ENCODE data around the gene RASA4.
"Not testable (repeated sequence)": the region's sequence is repeated elsewhere in the genome, so short reads cannot be mapped to it uniquely, and the experiment has no call there.

Gene RASA4

DNA sequence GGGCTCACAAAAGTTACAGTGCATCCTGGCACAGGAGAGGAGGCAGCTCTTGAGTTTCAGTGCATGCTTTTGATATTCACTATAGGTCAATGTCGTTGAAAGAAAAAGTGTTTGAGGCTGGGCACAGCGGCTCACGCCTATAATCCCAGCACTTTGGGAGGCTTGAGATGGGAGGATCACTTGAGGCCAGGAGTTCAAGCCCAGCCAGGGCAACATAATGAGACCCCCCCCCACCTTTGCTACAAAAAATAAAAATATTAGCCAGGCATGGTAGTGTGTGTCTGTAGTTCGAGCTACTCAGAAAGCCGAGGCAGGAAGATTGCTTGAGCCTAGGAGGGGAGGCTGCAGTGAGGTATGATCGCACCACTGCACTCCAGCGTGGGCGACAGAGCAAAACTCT lies 1.6 kb upstream of the RASA4 start:
- not testable (repeated sequence) for H3K27ac ChIP-seq (ENCODE audit: low read depth, low read length); H3K9ac ChIP-seq (ENCODE audit: low read depth, low read length); H3K9me3 ChIP-seq (ENCODE audit: insufficient read depth, low read depth, low read length); H3K27me3 ChIP-seq (ENCODE audit: insufficient read depth, low read length); H3K4me1 ChIP-seq (ENCODE audit: insufficient read depth, low read length); H3K4me3 ChIP-seq (ENCODE audit: low read length); H3K36me3 ChIP-seq (ENCODE audit: insufficient read depth, low read length)
- 91% methylated on average over 2 of the region's 8 CpGs for WGBS

DNA sequence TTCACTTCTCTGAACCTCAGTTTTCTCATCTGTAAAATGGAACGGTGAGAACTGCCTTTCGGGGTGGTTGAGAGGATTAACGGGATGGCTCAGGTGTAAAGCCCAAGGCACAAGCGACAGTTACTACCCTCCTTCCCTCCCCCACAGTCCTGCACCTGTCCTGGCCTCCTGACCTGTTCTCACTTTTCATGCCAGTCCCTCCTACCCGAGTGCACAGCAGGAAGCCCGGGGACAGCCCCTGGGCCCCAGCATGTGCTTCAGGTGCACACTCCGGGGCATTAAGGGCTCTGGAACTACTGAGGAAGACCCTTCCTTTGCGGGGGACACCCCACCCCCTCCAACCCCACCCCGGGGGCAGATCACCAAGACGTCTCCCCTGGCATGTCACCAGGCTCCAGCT lies 626 bp downstream of the RASA4 start:
- not testable (repeated sequence) for H3K27ac ChIP-seq (ENCODE audit: low read depth, low read length); H3K4me3 ChIP-seq (ENCODE audit: low read length); H3K4me1 ChIP-seq (ENCODE audit: insufficient read depth, low read length); H3K27me3 ChIP-seq (ENCODE audit: insufficient read depth, low read length); H3K9me3 ChIP-seq (ENCODE audit: insufficient read depth, low read depth, low read length); H3K9ac ChIP-seq (ENCODE audit: low read depth, low read length); H3K36me3 ChIP-seq (ENCODE audit: insufficient read depth, low read length)
- no CpG with 5 or more reads among the region's 10 CpGs for WGBS

DNA sequence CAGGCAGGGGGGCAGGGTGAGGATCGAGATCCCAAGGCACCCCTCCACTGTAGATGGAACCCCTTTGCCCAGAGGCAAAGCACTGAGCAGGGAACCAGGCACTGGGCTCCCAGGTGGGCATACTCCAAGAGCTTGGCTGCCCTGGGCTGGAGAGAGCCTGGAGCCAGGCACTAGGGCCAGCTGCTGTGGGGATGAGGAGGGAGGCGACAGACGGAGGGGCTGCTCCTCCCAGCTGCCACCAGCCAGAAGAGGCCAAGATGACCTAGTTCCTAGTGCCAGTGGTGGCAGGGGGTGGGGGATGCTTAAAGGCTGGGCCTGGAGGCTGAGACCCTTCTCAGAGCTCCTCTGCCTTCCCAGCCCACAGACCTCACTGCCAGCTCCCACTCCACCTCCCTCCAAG lies 1.7 kb downstream of the RASA4 start:
- WGBS: no CpG with 5 or more reads among the region's 3 CpGs
- H3K9ac ChIP-seq (ENCODE audit: low read depth, low read length); H3K9me3 ChIP-seq (ENCODE audit: insufficient read depth, low read depth, low read length); H3K27ac ChIP-seq (ENCODE audit: low read depth, low read length); H3K36me3 ChIP-seq (ENCODE audit: insufficient read depth, low read length); H3K27me3 ChIP-seq (ENCODE audit: insufficient read depth, low read length); H3K4me3 ChIP-seq (ENCODE audit: low read length); H3K4me1 ChIP-seq (ENCODE audit: insufficient read depth, low read length): not testable (repeated sequence)

DNA sequence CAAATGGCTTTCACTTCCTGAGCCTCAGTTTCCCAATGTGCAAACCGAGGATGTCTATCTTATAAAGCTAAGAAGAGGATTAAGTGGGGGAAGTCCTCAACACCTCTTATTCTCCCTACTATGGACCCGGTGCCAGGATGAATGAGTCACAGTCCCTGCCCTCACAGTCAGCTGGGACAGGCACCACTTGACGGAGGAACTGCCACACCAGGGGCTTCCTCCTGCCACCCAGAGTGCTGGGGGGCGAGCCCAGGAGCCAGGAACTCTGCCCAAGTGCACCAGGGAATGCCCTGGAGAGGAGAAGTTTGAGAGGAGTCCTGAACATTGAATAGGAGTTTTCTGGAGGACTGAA lies 2.2 kb downstream of the RASA4 start:
- not testable (repeated sequence) for H3K9me3 ChIP-seq (ENCODE audit: insufficient read depth, low read depth, low read length); H3K4me1 ChIP-seq (ENCODE audit: insufficient read depth, low read length); H3K4me3 ChIP-seq (ENCODE audit: low read length); H3K27ac ChIP-seq (ENCODE audit: low read depth, low read length); H3K9ac ChIP-seq (ENCODE audit: low read depth, low read length); H3K36me3 ChIP-seq (ENCODE audit: insufficient read depth, low read length); H3K27me3 ChIP-seq (ENCODE audit: insufficient read depth, low read length)
- WGBS: no CpG with 5 or more reads among the region's 4 CpGs

DNA sequence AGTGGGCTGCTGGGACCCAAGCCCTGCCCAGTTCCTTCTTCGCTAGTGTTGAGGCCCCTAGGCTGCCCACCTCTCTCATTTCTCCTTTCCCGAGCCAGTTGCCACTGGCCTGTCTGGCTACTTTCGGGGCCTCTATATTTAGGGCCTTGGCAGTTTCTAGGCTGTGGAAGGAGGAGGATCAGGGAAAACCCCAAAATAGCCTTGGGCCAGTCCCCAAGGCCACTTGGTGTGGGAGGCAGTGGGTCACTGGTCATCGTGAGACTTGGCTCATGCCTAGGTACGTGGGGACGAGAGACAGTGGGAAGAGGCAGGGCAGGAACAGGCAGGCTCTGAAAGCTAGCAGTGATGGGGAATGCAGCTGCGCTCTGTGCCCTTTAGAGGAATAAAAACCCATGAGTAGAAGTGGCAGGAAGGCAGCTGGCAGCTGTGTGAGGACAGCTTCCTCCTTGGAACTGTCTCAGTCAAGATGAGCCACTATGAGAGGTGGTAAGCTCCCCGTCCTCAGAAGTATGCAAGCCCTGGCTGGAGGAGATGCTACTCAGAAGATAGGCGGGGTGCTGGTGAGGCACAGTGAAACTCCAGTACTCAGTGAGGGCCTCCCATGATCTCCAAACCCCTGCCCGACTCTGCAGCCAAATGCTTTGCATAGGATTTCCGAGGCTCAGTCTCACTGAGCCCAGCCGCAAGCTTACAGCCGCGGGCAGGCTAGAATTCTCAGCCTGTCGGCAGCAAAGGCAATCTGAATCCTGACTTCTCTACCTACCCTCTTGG lies 2.8 kb downstream of the RASA4 start:
- H3K9ac ChIP-seq (ENCODE audit: low read depth, low read length); H3K9me3 ChIP-seq (ENCODE audit: insufficient read depth, low read depth, low read length); H3K4me3 ChIP-seq (ENCODE audit: low read length); H3K27me3 ChIP-seq (ENCODE audit: insufficient read depth, low read length); H3K4me1 ChIP-seq (ENCODE audit: insufficient read depth, low read length); H3K36me3 ChIP-seq (ENCODE audit: insufficient read depth, low read length); H3K27ac ChIP-seq (ENCODE audit: low read depth, low read length): not testable (repeated sequence)
- no CpG with 5 or more reads among the region's 15 CpGs for WGBS

DNA sequence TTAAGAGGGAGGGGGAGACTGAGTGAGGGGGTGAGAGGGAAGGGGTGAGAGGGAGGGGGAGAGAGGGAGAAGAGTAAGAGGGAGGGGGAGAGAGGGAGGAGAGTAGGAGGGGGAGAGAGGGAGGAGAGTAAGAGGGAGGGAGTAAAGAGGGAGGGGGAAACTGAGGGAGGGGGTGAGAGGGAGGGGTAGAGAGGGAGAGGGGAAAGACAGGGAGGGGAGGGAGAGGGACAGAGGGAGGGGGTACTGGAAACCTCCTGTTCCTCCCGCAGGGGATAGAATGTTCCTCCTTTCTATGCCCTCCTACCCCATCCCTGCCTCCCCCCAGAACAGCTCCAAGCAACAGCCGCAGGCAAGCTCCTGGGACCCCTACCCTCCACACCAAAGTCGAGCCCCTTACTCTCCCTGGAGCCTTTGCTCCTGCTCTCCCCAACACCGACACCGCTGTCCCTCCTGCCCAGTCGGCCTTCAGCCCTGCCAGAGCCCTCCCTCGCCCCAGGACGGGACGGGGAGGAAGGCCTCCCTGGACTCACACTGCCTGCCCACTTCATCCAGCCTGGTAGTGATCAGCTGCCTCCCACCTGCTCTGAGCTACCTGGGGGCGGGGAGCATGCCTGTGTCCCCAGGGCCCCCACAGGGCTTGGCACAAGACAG lies 4.8 kb downstream of the RASA4 start:
- not testable (repeated sequence) for H3K4me3 ChIP-seq (ENCODE audit: low read length)
- 26% methylated on average over 8 of the region's 10 CpGs for WGBS

DNA sequence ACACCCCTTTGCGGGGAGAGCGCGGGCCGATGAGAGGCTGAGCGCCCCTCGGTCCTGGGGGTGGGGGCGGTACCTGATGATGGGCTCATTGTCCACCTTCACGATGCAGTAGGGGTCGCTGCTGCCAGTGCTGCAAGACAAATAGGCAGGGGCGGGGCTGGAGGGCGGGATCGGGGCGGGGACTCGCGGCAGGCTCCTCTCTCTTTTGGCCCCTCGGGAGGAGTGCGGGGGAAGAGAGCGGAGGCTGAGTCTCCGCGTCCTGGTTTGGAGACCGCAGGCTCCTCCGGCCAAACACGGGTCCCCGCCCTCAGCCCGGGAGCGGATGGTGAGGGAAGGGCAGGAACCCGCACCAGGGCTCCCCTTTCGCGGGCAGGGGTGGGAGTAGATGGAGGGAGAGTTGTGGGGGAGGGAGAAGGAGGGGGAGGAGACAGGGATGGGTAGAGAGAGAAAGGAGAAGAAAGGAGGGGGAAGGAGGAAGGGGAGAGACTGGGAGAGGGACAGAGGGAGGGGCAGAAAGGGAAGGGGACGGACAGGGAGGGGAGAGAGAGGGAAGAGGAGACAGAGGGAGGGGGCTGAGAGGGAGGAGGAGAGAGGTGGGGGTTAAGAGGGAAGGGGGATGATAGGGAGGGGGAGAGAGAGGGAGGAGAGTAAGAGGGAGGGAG lies 5.4 kb downstream of the RASA4 start:
- not testable (repeated sequence) for H3K4me1 ChIP-seq (ENCODE audit: insufficient read depth, low read length); H3K27ac ChIP-seq (ENCODE audit: low read depth, low read length); H3K9ac ChIP-seq (ENCODE audit: low read depth, low read length); H3K36me3 ChIP-seq (ENCODE audit: insufficient read depth, low read length); H3K27me3 ChIP-seq (ENCODE audit: insufficient read depth, low read length); H3K9me3 ChIP-seq (ENCODE audit: insufficient read depth, low read depth, low read length); H3K4me3 ChIP-seq (ENCODE audit: low read length)
- WGBS: no CpG with 5 or more reads among the region's 30 CpGs

More for the DNA sequence above, 4.8 kb downstream of the RASA4 start:
- H3K9me3 ChIP-seq (ENCODE audit: insufficient read depth, low read depth, low read length); H3K9ac ChIP-seq (ENCODE audit: low read depth, low read length); H3K27me3 ChIP-seq (ENCODE audit: insufficient read depth, low read length); H3K4me1 ChIP-seq (ENCODE audit: insufficient read depth, low read length); H3K36me3 ChIP-seq (ENCODE audit: insufficient read depth, low read length); H3K27ac ChIP-seq (ENCODE audit: low read depth, low read length): not testable (repeated sequence)

DNA sequence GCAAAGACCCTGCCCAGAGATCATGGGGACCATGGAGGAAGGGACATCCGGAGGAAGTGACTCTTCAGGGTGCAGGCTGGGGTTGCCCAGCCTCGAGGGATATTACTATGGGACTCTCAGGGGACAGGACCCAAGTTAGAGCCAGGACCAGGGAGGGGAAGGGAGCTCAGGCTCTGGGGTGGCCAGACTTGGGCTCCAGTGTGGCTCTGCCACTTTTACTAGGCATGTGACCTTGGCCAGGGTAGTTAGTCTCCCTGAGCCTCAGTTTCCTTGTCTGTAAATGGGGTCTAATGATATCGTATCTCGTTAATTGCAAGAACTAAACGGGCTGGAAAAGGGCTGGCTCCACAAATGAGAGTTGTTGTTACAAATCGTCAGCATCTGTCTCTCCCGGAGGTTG lies 6.1 kb downstream of the RASA4 start:
- not testable (repeated sequence) for H3K27me3 ChIP-seq (ENCODE audit: insufficient read depth, low read length); H3K4me1 ChIP-seq (ENCODE audit: insufficient read depth, low read length); H3K27ac ChIP-seq (ENCODE audit: low read depth, low read length); H3K4me3 ChIP-seq (ENCODE audit: low read length); H3K9ac ChIP-seq (ENCODE audit: low read depth, low read length); H3K36me3 ChIP-seq (ENCODE audit: insufficient read depth, low read length); H3K9me3 ChIP-seq (ENCODE audit: insufficient read depth, low read depth, low read length)
- no CpG with 5 or more reads among the region's 7 CpGs for WGBS

DNA sequence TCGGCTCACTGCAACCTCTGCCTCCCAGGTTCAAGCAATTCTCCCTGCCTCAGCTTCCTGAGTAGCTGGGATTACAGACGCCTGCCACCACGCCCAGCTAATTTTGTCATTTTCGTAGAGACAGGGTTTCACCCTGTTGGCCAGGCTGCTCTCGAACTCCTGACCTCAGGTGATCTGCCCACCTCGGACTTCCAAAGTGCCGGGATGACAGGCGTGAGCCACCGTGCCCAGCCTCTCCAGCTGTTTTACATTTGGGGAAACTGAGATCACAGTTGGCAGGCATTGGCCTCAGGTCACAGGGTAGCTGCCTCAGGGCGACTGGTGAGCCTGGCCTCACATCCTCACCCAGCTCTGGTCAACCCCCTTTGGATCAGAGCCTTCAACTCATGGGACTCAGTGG lies 6.8 kb downstream of the RASA4 start:
- not testable (repeated sequence) for H3K36me3 ChIP-seq (ENCODE audit: insufficient read depth, low read length); H3K27ac ChIP-seq (ENCODE audit: low read depth, low read length); H3K9ac ChIP-seq (ENCODE audit: low read depth, low read length); H3K9me3 ChIP-seq (ENCODE audit: insufficient read depth, low read depth, low read length); H3K27me3 ChIP-seq (ENCODE audit: insufficient read depth, low read length); H3K4me3 ChIP-seq (ENCODE audit: low read length); H3K4me1 ChIP-seq (ENCODE audit: insufficient read depth, low read length)
- WGBS: 91% methylated on average over 6 of the region's 10 CpGs

DNA sequence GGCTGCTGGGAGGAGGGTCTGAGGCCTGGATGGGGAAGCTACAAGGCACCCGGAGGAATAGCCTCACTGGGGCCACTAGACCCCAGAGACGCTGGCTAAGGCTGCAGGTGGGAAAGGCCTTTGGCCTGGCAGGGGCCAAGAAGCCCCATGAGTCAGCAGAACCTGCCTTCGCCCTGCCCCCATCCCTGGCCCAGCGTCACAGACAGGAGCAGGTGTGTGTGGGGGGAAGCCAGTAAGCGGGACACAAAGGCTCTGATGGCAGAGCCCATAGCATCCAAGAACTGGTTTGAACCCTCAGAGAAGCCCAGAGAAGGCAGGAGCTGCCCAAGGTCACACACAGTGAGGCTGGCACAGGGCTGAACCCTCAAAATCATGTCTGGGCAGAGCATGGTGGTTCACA lies 9.7 kb downstream of the RASA4 start:
- H3K36me3 ChIP-seq (ENCODE audit: insufficient read depth, low read length); H3K27ac ChIP-seq (ENCODE audit: low read depth, low read length); H3K27me3 ChIP-seq (ENCODE audit: insufficient read depth, low read length); H3K4me1 ChIP-seq (ENCODE audit: insufficient read depth, low read length); H3K9ac ChIP-seq (ENCODE audit: low read depth, low read length); H3K9me3 ChIP-seq (ENCODE audit: insufficient read depth, low read depth, low read length); H3K4me3 ChIP-seq (ENCODE audit: low read length): not testable (repeated sequence)
- WGBS: no CpG with 5 or more reads among the region's 5 CpGs

DNA sequence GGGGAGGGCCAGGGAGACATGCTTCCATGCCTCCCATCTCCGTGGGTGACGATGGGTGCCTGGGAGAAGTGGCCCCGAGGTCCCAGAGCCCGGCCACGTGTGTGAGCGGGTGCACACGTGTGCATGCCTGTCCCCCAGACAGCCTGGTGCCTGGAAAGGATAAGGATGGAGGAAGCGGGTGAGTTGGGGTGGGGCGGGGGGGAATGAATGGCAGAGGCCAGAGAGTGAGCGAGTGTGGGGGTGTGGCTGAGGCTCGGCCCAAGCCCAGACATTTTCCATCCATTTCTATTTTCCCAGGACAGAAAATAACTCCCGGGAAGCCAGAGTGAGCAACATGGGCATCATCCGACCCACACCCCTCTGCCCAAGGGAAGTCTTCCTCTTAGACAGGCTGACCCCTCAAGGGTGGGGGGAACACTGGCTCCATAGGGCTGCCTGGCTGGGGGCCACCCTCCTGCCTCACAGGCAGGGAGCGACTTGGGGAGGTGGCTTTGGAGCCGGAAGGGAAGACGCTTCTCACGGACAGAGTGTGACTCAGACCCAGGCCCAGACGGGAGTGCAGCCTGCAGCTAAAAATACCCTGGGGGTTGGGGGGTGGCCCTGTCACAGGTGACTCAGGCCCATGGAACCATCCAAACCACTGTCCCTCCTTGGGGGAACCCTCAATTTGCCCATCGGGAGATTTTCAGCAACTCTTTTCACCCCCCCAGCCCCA lies 12.0 kb downstream of the RASA4 start:
- H3K36me3 ChIP-seq (ENCODE audit: insufficient read depth, low read length): not testable (repeated sequence)
- no CpG with 5 or more reads among the region's 19 CpGs for WGBS

More for the DNA sequence above, 12.0 kb downstream of the RASA4 start:
- not testable (repeated sequence) for H3K9me3 ChIP-seq (ENCODE audit: insufficient read depth, low read depth, low read length); H3K4me3 ChIP-seq (ENCODE audit: low read length); H3K27ac ChIP-seq (ENCODE audit: low read depth, low read length); H3K9ac ChIP-seq (ENCODE audit: low read depth, low read length); H3K27me3 ChIP-seq (ENCODE audit: insufficient read depth, low read length); H3K4me1 ChIP-seq (ENCODE audit: insufficient read depth, low read length)

All from HUES64 (cell line).